ENCODE data around the gene UBE2S. TPM values are rescaled to one million over a fixed set of nuclear protein-coding genes. Genes with fewer than 3 reads are reported as not detected.

UBE2S gene
- total RNA-seq, 1 donor from 2014 or later = 53.4 TPM

DNA sequence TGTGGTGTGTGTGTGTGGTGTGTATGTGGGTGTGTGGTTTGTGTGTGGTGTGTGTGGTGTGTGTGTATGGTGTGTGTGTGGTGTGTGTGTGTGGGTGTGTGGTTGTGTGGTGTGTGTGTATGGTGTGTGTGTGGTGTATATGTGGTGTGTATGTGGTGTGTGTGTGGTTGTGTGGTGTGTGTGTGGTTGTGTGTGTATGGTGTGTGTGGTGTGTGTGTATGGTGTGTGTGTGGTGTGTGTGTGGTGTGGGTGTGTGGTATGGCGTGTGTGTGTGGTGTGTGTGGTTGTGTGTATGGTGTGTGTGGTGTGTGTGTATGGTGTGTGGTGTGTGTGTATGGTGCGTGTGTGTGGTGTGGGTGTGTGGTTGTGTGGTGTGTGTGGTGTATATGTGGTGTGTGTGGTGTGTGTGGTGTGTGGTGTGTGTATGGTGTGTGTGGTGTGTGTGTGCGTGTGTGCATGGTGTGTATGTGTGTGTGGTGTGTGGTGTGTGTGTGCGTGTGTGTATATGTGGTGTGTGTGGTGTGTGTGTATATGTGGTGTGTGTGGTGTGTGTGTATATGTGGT lies 26.9 kb upstream of the UBE2S start:
- H3K36me3 ChIP-seq (ENCODE audit: control insufficient read depth, insufficient read depth, low read length) = no peaks in the 10 kb centered on the region
- peaks cover 42% of the 10 kb centered on the region for H3K27me3 ChIP-seq (ENCODE audit: control insufficient read depth, insufficient read depth, low read length)
- TF ChIP-seq CTCF (IDR thresholded peaks at IDR 0.05; ENCODE audit: insufficient read depth, low read length, poor library complexity, severe bottlenecking) = no peak
- no peak for DNase-seq (ENCODE audit: low read depth)
- no peak overlapping the region for H3K4me3 ChIP-seq (ENCODE audit: low read depth, low read length)

DNA sequence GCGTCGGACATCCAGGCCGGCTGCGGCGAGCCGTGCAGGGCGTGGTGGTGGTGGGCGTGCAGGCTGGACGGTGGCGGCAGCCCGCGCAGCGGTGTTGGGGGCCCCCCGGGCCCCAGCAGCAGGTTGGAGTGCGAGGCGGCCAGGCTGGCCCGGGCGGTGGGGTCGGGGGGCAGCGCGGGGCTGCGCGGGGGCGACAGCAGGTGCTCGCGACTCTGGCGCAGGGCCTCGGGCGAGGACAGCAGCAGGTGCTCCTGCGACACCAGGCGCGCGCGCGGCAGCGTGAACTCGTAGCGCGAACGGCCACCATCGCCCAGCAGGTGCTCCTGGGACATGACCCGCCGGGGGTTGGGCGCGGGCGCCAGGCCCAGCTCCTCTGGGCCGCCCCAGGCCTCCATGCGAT lies 25.7 kb upstream of the UBE2S start:
- TF ChIP-seq CTCF (IDR thresholded peaks at IDR 0.05; ENCODE audit: insufficient read depth, low read length, poor library complexity, severe bottlenecking) = no peak
- DNase-seq (ENCODE audit: low read depth) = no peak
- Histone ChIP-seq H3K4me3 (ENCODE audit: low read depth, low read length) (no peak overlapping the region), H3K36me3 (ENCODE audit: control insufficient read depth, insufficient read depth, low read length) (no peaks in the 10 kb centered on the region), H3K27me3 (ENCODE audit: control insufficient read depth, insufficient read depth, low read length) (peaks cover 37% of the 10 kb centered on the region)

GRCh38 chr19:55432241-55432959 lies 24.8 kb upstream of the UBE2S start:
- Histone ChIP-seq H3K36me3 (ENCODE audit: control insufficient read depth, insufficient read depth, low read length) (no peaks in the 10 kb centered on the region), H3K27me3 (ENCODE audit: control insufficient read depth, insufficient read depth, low read length) (peaks cover 34% of the 10 kb centered on the region), H3K4me3 (ENCODE audit: low read depth, low read length) (no peak overlapping the region)
- TF ChIP-seq CTCF (IDR thresholded peaks at IDR 0.05; ENCODE audit: insufficient read depth, low read length, poor library complexity, severe bottlenecking) = no peak
- no peak for DNase-seq (ENCODE audit: low read depth)

DNA sequence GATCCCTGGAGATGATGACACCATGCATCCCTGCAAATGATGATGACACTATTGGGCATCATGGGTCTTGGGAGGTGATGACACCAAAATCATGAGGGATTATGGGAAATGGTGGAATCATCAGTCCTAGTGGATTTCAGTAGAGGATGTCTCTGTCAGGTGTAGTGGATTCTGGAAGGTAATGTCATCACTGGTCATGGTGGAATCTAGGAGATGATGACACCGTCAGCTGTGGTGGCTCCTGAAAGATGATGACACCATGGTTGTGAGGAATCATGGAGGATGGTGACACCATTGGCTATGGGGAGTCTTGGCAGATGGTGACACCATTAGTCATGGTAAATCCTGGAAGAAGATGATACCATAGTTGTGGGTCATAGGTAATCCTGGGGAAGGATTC lies 23.6 kb upstream of the UBE2S start:
- Histone ChIP-seq H3K27me3 (ENCODE audit: control insufficient read depth, insufficient read depth, low read length) (peaks cover 34% of the 10 kb centered on the region), H3K36me3 (ENCODE audit: control insufficient read depth, insufficient read depth, low read length) (no peaks in the 10 kb centered on the region), H3K4me3 (ENCODE audit: low read depth, low read length) (no peak overlapping the region)
- no peak for DNase-seq (ENCODE audit: low read depth)
- TF ChIP-seq CTCF (IDR thresholded peaks at IDR 0.05; ENCODE audit: insufficient read depth, low read length, poor library complexity, severe bottlenecking) = no peak

- no peaks in the 10 kb centered on the region for H3K36me3 ChIP-seq (ENCODE audit: control insufficient read depth, insufficient read depth, low read length)
- DNase-seq (ENCODE audit: low read depth) = no peak
- H3K4me3 ChIP-seq (ENCODE audit: low read depth, low read length) = no peak overlapping the region
- no peak for TF ChIP-seq CTCF (IDR thresholded peaks at IDR 0.05; ENCODE audit: insufficient read depth, low read length, poor library complexity, severe bottlenecking)
- peaks cover 7% of the 10 kb centered on the region for H3K27me3 ChIP-seq (ENCODE audit: control insufficient read depth, insufficient read depth, low read length)
Measured at GRCh38 chr19:55426042-55426441, 18.5 kb upstream of the UBE2S start.

DNA sequence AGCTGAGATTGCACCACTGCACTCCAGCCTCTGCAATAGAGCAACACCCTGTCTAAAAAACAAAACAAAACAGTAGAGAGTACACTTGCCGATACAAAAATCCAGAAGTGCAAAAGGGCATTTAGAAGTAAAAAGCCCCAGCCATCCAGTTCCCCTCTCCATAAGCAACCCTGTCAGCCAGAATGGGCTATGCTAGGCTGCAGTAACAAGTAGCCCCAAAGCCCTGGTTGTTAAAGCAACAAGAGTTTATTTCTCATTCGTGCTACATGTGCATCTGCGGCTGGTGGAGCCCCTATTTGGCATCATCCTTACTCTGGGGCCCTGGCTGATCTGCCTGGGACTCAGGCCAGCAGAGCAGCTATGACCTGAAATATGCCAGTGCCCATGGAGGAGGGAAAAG lies 16.9 kb upstream of the UBE2S start:
- peaks cover 7% of the 10 kb centered on the region for H3K27me3 ChIP-seq (ENCODE audit: control insufficient read depth, insufficient read depth, low read length)
- TF ChIP-seq CTCF (IDR thresholded peaks at IDR 0.05; ENCODE audit: insufficient read depth, low read length, poor library complexity, severe bottlenecking) = no peak
- no peak overlapping the region for H3K4me3 ChIP-seq (ENCODE audit: low read depth, low read length)
- H3K36me3 ChIP-seq (ENCODE audit: control insufficient read depth, insufficient read depth, low read length) = no peaks in the 10 kb centered on the region
- no peak for DNase-seq (ENCODE audit: low read depth)
